Heart left ventricle (tissue), 13 donors: Measurements from ENCODE around the gene BLMH.

Experiments
- POLR2A ChIP-seq, 2 donors: fragments of 450-650 bp; IDR thresholded peaks; one replicate each; pipeline ENCODE4 v1.6.1; 2017; ENCODE audit warnings: antibody characterized with exemption in 2 of 2, mild to moderate bottlenecking in 2 of 2, moderate library complexity in 2 of 2
- TF ChIP-seq, protein P1 (sequence below), 12 donors: fragments of 200-600 bp; sonication (generic) in 4 of 12; IDR thresholded peaks; one replicate each; pipeline versions ENCODE4 v1.5.0 to v1.8.0; 2018 to 2022; ENCODE audit warnings: antibody characterized with exemption in 12 of 12, mild to moderate bottlenecking in 5 of 12
- donor health status: ischemic (EF 13 %, LVEDD 7.1; RV severe dilation, severe dysfunction).
- donor health status: DM: no; HTN: yes; CAD: no.
- donor health status: DM: no; HTN: no; CAD: no.
- donor health status: ischemic (EF 25% LVEDD 6.9; RV normal size, moderate dysfunction).
- donor health status: ischemic (EF 25% LVEDD 5.7; RV mildly dilated, moderate dysfunction).
- donor health status: ischemic (EF 35%, LVEDD 5.7; RV mildly dilated, moderate dysfunction).
- donor health status: nonischemic (EF 11% LVEDD 7.7; RV severe dilation, severe dysfunction).
- donor health status: DM: yes; HTN: yes; CAD: no.
- donor health status: PGD.
- donor health status: ischemic (EF 29% LVEDD 5.4; RV normal size, mild dysfunction).
- donor health status: nonischemic (EF 23%, LVEDD 6.1; RV moderate dilation, normal function).

DNA sequence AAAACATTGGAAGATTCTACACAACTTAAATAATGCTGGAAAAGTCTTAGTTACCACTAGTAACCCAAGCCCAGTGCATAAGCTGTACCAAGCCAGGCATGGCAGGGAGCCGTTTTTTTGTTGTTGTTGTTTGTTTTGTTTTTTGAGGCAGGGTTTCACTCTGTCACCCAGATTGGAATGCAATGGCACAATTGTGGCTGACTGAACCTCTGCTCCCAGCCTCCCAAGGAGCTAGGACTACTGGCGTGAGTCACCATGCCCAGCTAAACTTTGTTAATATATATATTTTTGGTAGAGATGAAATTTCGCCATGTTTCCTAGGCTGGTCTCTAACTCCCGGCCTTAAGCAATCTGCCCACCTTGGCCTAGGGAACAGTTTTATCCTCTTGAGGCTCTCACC, 42.7 kb upstream of the BLMH start:
- TF ChIP-seq, protein P1, sequence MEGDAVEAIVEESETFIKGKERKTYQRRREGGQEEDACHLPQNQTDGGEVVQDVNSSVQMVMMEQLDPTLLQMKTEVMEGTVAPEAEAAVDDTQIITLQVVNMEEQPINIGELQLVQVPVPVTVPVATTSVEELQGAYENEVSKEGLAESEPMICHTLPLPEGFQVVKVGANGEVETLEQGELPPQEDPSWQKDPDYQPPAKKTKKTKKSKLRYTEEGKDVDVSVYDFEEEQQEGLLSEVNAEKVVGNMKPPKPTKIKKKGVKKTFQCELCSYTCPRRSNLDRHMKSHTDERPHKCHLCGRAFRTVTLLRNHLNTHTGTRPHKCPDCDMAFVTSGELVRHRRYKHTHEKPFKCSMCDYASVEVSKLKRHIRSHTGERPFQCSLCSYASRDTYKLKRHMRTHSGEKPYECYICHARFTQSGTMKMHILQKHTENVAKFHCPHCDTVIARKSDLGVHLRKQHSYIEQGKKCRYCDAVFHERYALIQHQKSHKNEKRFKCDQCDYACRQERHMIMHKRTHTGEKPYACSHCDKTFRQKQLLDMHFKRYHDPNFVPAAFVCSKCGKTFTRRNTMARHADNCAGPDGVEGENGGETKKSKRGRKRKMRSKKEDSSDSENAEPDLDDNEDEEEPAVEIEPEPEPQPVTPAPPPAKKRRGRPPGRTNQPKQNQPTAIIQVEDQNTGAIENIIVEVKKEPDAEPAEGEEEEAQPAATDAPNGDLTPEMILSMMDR (IDR thresholded peaks at IDR 0.05): no peak
- TF ChIP-seq POLR2A (IDR thresholded peaks at IDR 0.05): no peak
